GM12878 (cell line): Measurements from ENCODE around the gene ANKRD36C. TPM values are rescaled to one million over a fixed set of nuclear protein-coding genes. Genes with fewer than 3 reads are reported as not detected.
A peak's percentile ranks its signal among the peaks of the same experiment; 100 is the strongest.
"Not testable (repeated sequence)": the region's sequence is repeated elsewhere in the genome, so short reads cannot be mapped to it uniquely, and the experiment has no call there.

ENCODE experiments used
- ATAC-seq: fragments of 200-7000 bp; cut with Tn5 transposase; 3 replicates; pipeline ENCODE4 v1.9.1; 2020; ENCODE audit warnings: mild to moderate bottlenecking, moderate library complexity
- Bru-seq: library from RNA; stranded (reverse); fragments of 400-500 nt; gene quantifications from one replicate; lab custom pipeline; 2021; lab: Mats Ljungman, UMichigan
- BruChase-seq, 2 experiments: library from RNA; stranded (reverse); fragments of 400-500 nt; gene quantifications; one replicate each; lab custom pipeline; 2021; lab: Mats Ljungman, UMichigan
- BruUV-seq: library from RNA; stranded (reverse); fragments of 400-500 nt; replicated peaks from 2 replicates; lab custom pipeline; 2021; lab: Mats Ljungman, UMichigan
- CTCF ChIA-PET: fragments of 300-600 bp; sonication (Branson Sonifier 250); formaldehyde crosslinking; extraction: SDS; loops from one replicate; lab custom pipeline; 2021; ENCODE audit warnings: inconsistent platforms; lab: Yijun Ruan, JAX
- POLR2A ChIA-PET: fragments of 350-600 bp; formaldehyde crosslinking; extraction: SDS; loops from one replicate; lab custom pipeline; 2021; ENCODE audit warnings: inconsistent platforms; lab: Charles Lee
- RAD21 ChIA-PET: fragments of 300-600 bp; sonication (Branson Sonifier 250); formaldehyde crosslinking; loops from one replicate; lab custom pipeline; 2023; ENCODE audit warnings: antibody characterized with exemption; ENCODE audit not compliant: unreplicated experiment; lab: Charles Lee
- SMC1A ChIA-PET: fragments of 300-600 bp; sonication (Branson Sonifier 250); formaldehyde crosslinking; loops from one replicate; lab custom pipeline; 2023; ENCODE audit not compliant: unreplicated experiment, uncharacterized antibody; lab: Charles Lee
- DNase-seq: peaks from one replicate; pipeline ENCODE4 v3.0.0-alpha.2; 2011; ENCODE audit warnings: low read depth, low spot score
- FAIRE-seq: peaks from 3 replicates; lab custom pipeline; 2011; peaks lifted over from hg19 to GRCh38; lab: Jason Lieb, UNC
- H2AFZ ChIP-seq: 2 replicates; pipeline ENCODE4 v1.6.0; 2011; ENCODE audit warnings: low read depth, low read length, control low read depth; ENCODE audit not compliant: control insufficient read depth
- H3K27ac ChIP-seq: 2 replicates; pipeline ENCODE4 v1.5.1; 2011; ENCODE audit warnings: control low read depth; ENCODE audit not compliant: control insufficient read depth, insufficient read depth
- H3K27me3 ChIP-seq, 2 experiments: replicated peaks in 1 of 2; 2 replicates each; pipeline versions ENCODE4 v1.6.0 to v1.6.1; 2011; ENCODE audit warnings: low read length in 1 of 2; ENCODE audit not compliant: control insufficient read depth in 2 of 2, insufficient read depth in 2 of 2
- H3K36me3 ChIP-seq, 2 experiments: 2 replicates each; pipeline ENCODE4 v1.5.1; 2011; ENCODE audit warnings: low read length in 1 of 2; ENCODE audit not compliant: control insufficient read depth in 2 of 2, insufficient read depth in 2 of 2
- H3K4me1 ChIP-seq: 2 replicates; pipeline ENCODE4 v1.6.1; 2011; ENCODE audit warnings: mild to moderate bottlenecking, low read length, moderate library complexity, mixed read lengths; ENCODE audit not compliant: control insufficient read depth, insufficient read depth
- H3K4me2 ChIP-seq: 2 replicates; pipeline ENCODE4 v1.6.0; 2011; ENCODE audit warnings: control low read depth; ENCODE audit not compliant: control insufficient read depth, insufficient read depth
- H3K4me3 ChIP-seq: fragments of 200-600 bp; sonication (generic); 2 replicates; pipeline ENCODE4 v1.5.1; 2016
- H3K79me2 ChIP-seq: 2 replicates; pipeline ENCODE4 v1.6.0; 2011; ENCODE audit warnings: low read length; ENCODE audit not compliant: control insufficient read depth, insufficient read depth
- H3K9ac ChIP-seq: 2 replicates; pipeline ENCODE4 v1.8.0; 2011; ENCODE audit warnings: low read length, control low read depth, mixed read lengths; ENCODE audit not compliant: control insufficient read depth, insufficient read depth
- H3K9me3 ChIP-seq: replicated peaks from 3 replicates; pipeline ENCODE4 v1.5.1; 2011; ENCODE audit warnings: mild to moderate bottlenecking, low read length; ENCODE audit not compliant: control insufficient read depth, insufficient read depth
- H4K20me1 ChIP-seq: 2 replicates; pipeline ENCODE4 v1.6.0; 2011; ENCODE audit not compliant: control insufficient read depth, insufficient read depth
- ATF7 ChIP-seq: fragments of 450-650 bp; IDR thresholded peaks from 2 replicates; pipeline ENCODE4 v1.6.1; 2016; ENCODE audit warnings: low read depth, mild to moderate bottlenecking
- BHLHE40 ChIP-seq, 2 experiments: fragments of 450-650 bp in 1 of 2; IDR thresholded peaks; 2 replicates each; pipeline ENCODE4 v1.6.1; 2011 to 2017; ENCODE audit warnings: low read depth in 2 of 2, borderline replicate concordance in 1 of 2, improper control_type of control experiment in 1 of 2, low read length in 1 of 2, mild to moderate bottlenecking in 1 of 2
- POLR2A ChIP-seq: IDR thresholded peaks from 2 replicates; pipeline ENCODE4 v1.6.1; 2011; ENCODE audit warnings: low read depth, mild to moderate bottlenecking, low read length
- WGBS: methylation state at CpG from one replicate; pipeline ENCODE4 v1.1.6; 2016; ENCODE audit warnings: low lambda C conversion rate; ENCODE audit not compliant: insufficient replicate concordance, insufficient coverage; ENCODE audit errors: missing lambda C conversion rate; 5-methylcytosine and 5-hydroxymethylcytosine counted together
- in situ Hi-C: fragments of 300-500 bp; cut with MboI; formaldehyde crosslinking; loops from 9 replicates; pipeline ENCODE4 v1.14.3; 2018; ENCODE audit warnings: mixed read lengths
- intact Hi-C: fragments of 100-400 bp; cut with micrococcal nuclease; formaldehyde crosslinking; loops from one replicate; pipeline ENCODE4 v1.14.2; 2022; ENCODE audit not compliant: unreplicated experiment
- long read RNA-seq, 2 experiments: library from polyadenylated mRNA; unstranded; transcript quantifications; one replicate each; pipeline ENCODE4 v2.0.0, GENCODE V29; 2019 to 2020
- polyA minus RNA-seq, 3 experiments: library from RNA; depleted of rRNA, polyadenylated mRNA; stranded (reverse); fragments of >200 nt; gene quantifications; 2 replicates each; pipeline ENCODE4 v1.2.3, GENCODE V29; 2011
- polyA plus RNA-seq, 11 experiments: library from polyadenylated mRNA; depleted of rRNA in 4 of 11; unstranded in 6 of 11; stranded (reverse) in 5 of 11; fragments of >200 nt; fragmentation: Nextera tagmentation in 4 of 11; fragmentation: Illumina TruSeq in 1 of 11; extraction: Ambion mirVana in 4 of 11; extraction: Trizol in 1 of 11; gene quantifications; 1 replicate in 1 of 11; 2 replicates in 10 of 11; pipeline versions ENCODE4 v1.2.1 to v1.2.3, GENCODE V29; 2011 to 2016; ENCODE audit warnings: inconsistent platforms in 2 of 11, missing spikeins in 2 of 11, low read depth in 1 of 11
- total RNA-seq, 4 experiments: library from RNA; depleted of rRNA in 3 of 4; stranded (reverse); fragments of >200 nt in 3 of 4; fragmentation: Illumina TruSeq in 1 of 4; extraction: Trizol in 1 of 4; gene quantifications; 2 replicates each; pipeline versions ENCODE4 v1.2.1 to v1.2.3, GENCODE V29; 2013 to 2021
- TF ChIP-seq, protein P1 (sequence below): fragments of 450-650 bp; conservative IDR thresholded peaks from 2 replicates; pipeline ENCODE4 v1.6.1; 2017; ENCODE audit warnings: mild to moderate bottlenecking, moderate library complexity

ANKRD36C gene
- total RNA-seq (2013; cell fraction: nucleolus; rRNA removed) = 481 and 487 TPM in 2 replicates
- 23.6 and 29.5 TPM in 2 replicates for total RNA-seq (2014; rRNA removed)
- total RNA-seq (2014; rRNA removed; fragmentation: Illumina TruSeq; extraction: Trizol) = 39.8 and 43.3 TPM in 2 replicates
- total RNA-seq (2021) = 24.1 and 26.2 TPM in 2 replicates
- polyA plus RNA-seq (2011; ENCODE audit: low read depth) = 3.8 TPM
- polyA plus RNA-seq (2011; rRNA removed) = 12.5 and 14.7 TPM in 2 replicates
- 2.5 and 2.7 TPM in 2 replicates for polyA plus RNA-seq (2011; cell fraction: cytosol; rRNA removed)
- polyA plus RNA-seq (2011; cell fraction: nucleus; rRNA removed) = 40.1 and 49.2 TPM in 2 replicates
- polyA plus RNA-seq (2012) = 5.3 and 5.9 TPM in 2 replicates
- 12.6 and 12.9 TPM in 2 replicates for polyA plus RNA-seq (2014; fragmentation: Illumina TruSeq; extraction: Trizol)
- polyA plus RNA-seq (2014; fragmentation: Nextera tagmentation; extraction: Ambion mirVana) = 10 to 100 TPM in 1 of 2 experiments, 1 to 10 TPM in 1; 3.2 to 15.3 TPM
- polyA plus RNA-seq (2014; rRNA removed) = 7.5 and 7.6 TPM in 2 replicates
- polyA plus RNA-seq (2016; fragmentation: Nextera tagmentation; extraction: Ambion mirVana) = 10 to 100 TPM; 24.7 to 29.0 TPM
- polyA minus RNA-seq (2011; rRNA and poly(A)+ RNA removed) = 116 and 121 TPM in 2 replicates
- 6.0 and 8.9 TPM in 2 replicates for polyA minus RNA-seq (2011; cell fraction: cytosol; rRNA and poly(A)+ RNA removed)
- polyA minus RNA-seq (2011; cell fraction: nucleus; rRNA and poly(A)+ RNA removed) = 227 and 281 TPM in 2 replicates
- percentile 71 among the genes with signal in this experiment for Bru-seq, nascent RNA
- BruChase-seq, experiment 1, labeled RNA remaining after a 6-hour chase = percentile 69 among the genes with signal in this experiment
- percentile 73 among the genes with signal in this experiment for BruChase-seq, experiment 2, labeled RNA remaining after a 2-hour chase
- long read RNA-seq, experiment 1, partial matches to known transcripts = 0 of 4 reads
- long read RNA-seq, experiment 1, other reads (novel, unspliced or antisense) = 3 of 4 reads
- long read RNA-seq, experiment 2, partial matches to known transcripts = 35 of 57 reads
- long read RNA-seq, experiment 2, other reads (novel, unspliced or antisense) = 22 of 57 reads

DNA sequence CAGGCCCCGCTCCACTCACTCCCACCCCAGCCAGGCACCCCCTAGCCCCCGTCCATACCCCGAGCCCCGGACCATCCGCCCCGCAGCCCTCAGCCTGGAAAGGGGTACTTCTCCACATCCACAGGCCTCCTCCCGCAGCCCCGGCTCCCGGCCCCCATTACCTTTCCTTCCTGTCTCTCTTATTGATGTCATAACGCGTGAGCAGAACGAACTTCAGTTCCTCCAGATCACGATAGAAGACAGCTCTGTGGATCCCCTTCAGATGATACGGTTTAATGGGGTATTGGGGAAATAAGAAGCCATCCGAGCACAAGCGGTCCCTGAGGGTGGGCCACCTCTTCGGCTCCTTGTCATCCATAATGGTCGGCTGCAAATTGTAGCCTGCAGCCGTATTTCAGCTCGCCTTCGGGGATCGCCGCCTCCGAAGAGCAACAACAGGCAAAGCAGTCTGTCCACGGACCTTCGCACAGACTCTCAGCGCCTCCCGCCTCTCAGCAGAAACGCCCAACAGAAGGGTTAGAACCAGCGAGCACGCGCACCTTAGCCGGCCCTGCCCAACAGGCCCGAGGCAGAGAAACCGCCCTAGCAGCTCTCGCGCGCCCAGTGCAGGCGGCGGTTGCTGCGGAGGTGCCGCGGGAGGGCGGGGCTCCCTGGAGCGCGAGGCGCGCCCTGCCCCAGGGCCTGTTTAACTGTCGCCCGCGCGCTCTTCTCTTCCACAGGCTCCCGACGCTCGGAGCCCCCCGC lies at the start of gene ANKRD36C:
ANKRD36C (minus strand) TSS at position 474 of the 744 bp plus-strand sequence; CDS start at position 358, 116 bp downstream.
- H3K79me2 ChIP-seq, H3K36me3 ChIP-seq, BruUV-seq, H3K27me3 ChIP-seq, H3K4me1 ChIP-seq, POLR2A ChIA-PET, DNase-seq, FAIRE-seq, H3K9me3 ChIP-seq, H4K20me1 ChIP-seq, in situ Hi-C loops: not testable (repeated sequence)
- ChIA-PET RAD21 (interaction anchor here (1.4 to 2.0 kb wide), 4 partner anchors 127 to 184 kb away, joined by 5 to 24 read pairs (median 10); partner anchors contain the start of gene ASTL), CTCF (interaction anchor here (1.1 to 4.4 kb wide), 11 partner anchors 14 to 588 kb away, joined by 3 to 43 read pairs (median 7); no protein-coding TSS in a partner anchor), SMC1A (interaction anchor here (1.4 to 1.9 kb wide), 2 partner anchors 125 to 210 kb away, joined by 5 to 6 read pairs; partner anchors contain the start of gene ADRA2B)
- H2AFZ ChIP-seq = peak within 1 kb of the TSS; percentile 92
- peak within 1 kb of the TSS; percentile 72 for H3K9ac ChIP-seq
- ATAC-seq = peak; percentile 96
- H3K4me3 ChIP-seq = peak within 1 kb of the TSS; percentile 94
- peak within 1 kb of the TSS; percentile 72 for H3K27ac ChIP-seq
- WGBS = 3% methylated on average over 23 of the region's 56 CpGs
- H3K4me2 ChIP-seq = peak within 1 kb of the TSS; percentile 93
- intact Hi-C loops = loop anchor here (2.0 kb wide), 1 partner anchor 125 kb away; the partner anchor contains the start of gene ADRA2B
- TF ChIP-seq, protein P1, sequence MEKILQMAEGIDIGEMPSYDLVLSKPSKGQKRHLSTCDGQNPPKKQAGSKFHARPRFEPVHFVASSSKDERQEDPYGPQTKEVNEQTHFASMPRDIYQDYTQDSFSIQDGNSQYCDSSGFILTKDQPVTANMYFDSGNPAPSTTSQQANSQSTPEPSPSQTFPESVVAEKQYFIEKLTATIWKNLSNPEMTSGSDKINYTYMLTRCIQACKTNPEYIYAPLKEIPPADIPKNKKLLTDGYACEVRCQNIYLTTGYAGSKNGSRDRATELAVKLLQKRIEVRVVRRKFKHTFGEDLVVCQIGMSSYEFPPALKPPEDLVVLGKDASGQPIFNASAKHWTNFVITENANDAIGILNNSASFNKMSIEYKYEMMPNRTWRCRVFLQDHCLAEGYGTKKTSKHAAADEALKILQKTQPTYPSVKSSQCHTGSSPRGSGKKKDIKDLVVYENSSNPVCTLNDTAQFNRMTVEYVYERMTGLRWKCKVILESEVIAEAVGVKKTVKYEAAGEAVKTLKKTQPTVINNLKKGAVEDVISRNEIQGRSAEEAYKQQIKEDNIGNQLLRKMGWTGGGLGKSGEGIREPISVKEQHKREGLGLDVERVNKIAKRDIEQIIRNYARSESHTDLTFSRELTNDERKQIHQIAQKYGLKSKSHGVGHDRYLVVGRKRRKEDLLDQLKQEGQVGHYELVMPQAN = peak; percentile 54; the same call in 1 of the 2 replicates
- TF ChIP-seq POLR2A = 0 out of 2 replicates have a peak, but pooled peaks have one; percentile 17
- TF ChIP-seq ATF7 = 0 out of 2 replicates have a peak, but pooled peaks have one; percentile 37
- TF ChIP-seq BHLHE40 (IDR thresholded peaks at IDR 0.05; ENCODE audit: borderline replicate concordance in 1 of 2, low read depth in 2 of 2, low read length in 1 of 2) = peak in 1 of 2 experiments; percentile 17; a peak in 1 of 4 replicates

DNA sequence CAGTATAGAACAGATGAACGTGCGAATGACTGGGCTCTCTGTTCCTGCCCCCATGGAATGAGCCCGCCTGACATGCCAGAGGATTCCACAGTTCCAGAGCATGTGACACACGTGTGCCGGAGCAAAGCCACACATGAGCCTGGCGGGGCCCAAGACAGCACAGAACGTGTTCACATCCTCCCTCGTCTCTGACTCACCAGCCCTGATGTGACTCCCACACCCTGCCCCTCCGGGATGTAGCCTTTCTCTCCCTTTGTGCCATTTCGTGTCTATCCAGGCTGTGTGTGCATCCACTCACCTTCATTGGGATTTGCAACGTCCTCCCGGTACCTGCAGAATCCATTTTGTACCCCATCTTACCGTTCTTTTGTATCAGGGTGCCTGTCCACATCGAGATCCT lies 43.9 kb upstream of the ANKRD36C start:
- H3K4me3 ChIP-seq, H3K36me3 ChIP-seq, POLR2A ChIA-PET, H3K4me1 ChIP-seq, H4K20me1 ChIP-seq, CTCF ChIA-PET, in situ Hi-C loops, SMC1A ChIA-PET, H3K9ac ChIP-seq, BruUV-seq, H3K9me3 ChIP-seq, H3K27ac ChIP-seq, FAIRE-seq, H3K79me2 ChIP-seq, intact Hi-C loops, H3K4me2 ChIP-seq, H3K27me3 ChIP-seq, ATAC-seq, DNase-seq, H2AFZ ChIP-seq, RAD21 ChIA-PET: not testable (repeated sequence)
- WGBS = no CpG with 5 or more reads among the region's 14 CpGs
